Liver (tissue), 9 donors: ENCODE results near the gene MAGI1. TPM values are rescaled to one million over a fixed set of nuclear protein-coding genes. Genes with fewer than 3 reads are reported as not detected.

Source experiments
- DNase-seq: peaks from one replicate; pipeline ENCODE4 v3.0.0-alpha.2; 2017; ENCODE audit warnings: low spot score
- H3K27ac ChIP-seq, 2 donors: one replicate each; pipeline ENCODE4 v1.7.0; 2013; ENCODE audit warnings: inconsistent platforms in 2 of 2, low read length in 2 of 2, control low read depth in 1 of 2, low read depth in 1 of 2, mild to moderate bottlenecking in 1 of 2
- H3K27me3 ChIP-seq, 4 donors: one replicate each; pipeline versions ENCODE4 v1.6.1 to v1.7.0; 2013; ENCODE audit warnings: low read length in 3 of 4, inconsistent platforms in 1 of 4, mild to moderate bottlenecking in 1 of 4, moderate library complexity in 1 of 4; ENCODE audit not compliant: control insufficient read depth in 4 of 4, insufficient read depth in 4 of 4
- H3K36me3 ChIP-seq, 4 donors: one replicate each; pipeline versions ENCODE4 v1.6.1 to v1.7.0; 2013; ENCODE audit warnings: low read length in 3 of 4, mild to moderate bottlenecking in 3 of 4, low read depth in 1 of 4, moderate library complexity in 1 of 4; ENCODE audit not compliant: control insufficient read depth in 4 of 4, insufficient read depth in 3 of 4
- H3K4me1 ChIP-seq, 4 donors: one replicate each; pipeline versions ENCODE4 v1.6.1 to v1.7.0; 2013; ENCODE audit warnings: low read length in 3 of 4, mild to moderate bottlenecking in 3 of 4, moderate library complexity in 1 of 4; ENCODE audit not compliant: control insufficient read depth in 4 of 4, insufficient read depth in 4 of 4
- H3K4me3 ChIP-seq, 3 donors: one replicate each; pipeline versions ENCODE4 v1.6.1 to v1.7.0; 2013; ENCODE audit warnings: low read length in 3 of 3, control low read depth in 1 of 3, low read depth in 1 of 3, mild to moderate bottlenecking in 1 of 3
- H3K9ac ChIP-seq, 2 donors: one replicate each; pipeline ENCODE4 v1.7.0; 2013; ENCODE audit warnings: low read length in 2 of 2, mild to moderate bottlenecking in 2 of 2, moderate library complexity in 2 of 2, control low read depth in 1 of 2, low read depth in 1 of 2
- H3K9me3 ChIP-seq, 4 donors: one replicate each; pipeline versions ENCODE4 v1.6.1 to v1.7.0; 2013; ENCODE audit warnings: low read length in 3 of 4; ENCODE audit not compliant: control insufficient read depth in 4 of 4
- ATF3 ChIP-seq: IDR thresholded peaks from 2 replicates; pipeline ENCODE4 v1.6.1; 2016; ENCODE audit warnings: antibody characterized with exemption
- CTCF ChIP-seq: fragments of 150-350 bp; IDR thresholded peaks from 2 replicates; pipeline ENCODE4 v1.5.1; 2017; ENCODE audit warnings: improper control_type of control experiment, low read depth, low read length; ENCODE audit not compliant: missing input control
- EGR1 ChIP-seq, 2 donors: IDR thresholded peaks; 2 replicates each; pipeline ENCODE4 v1.6.1; 2016 to 2018; ENCODE audit warnings: antibody characterized with exemption in 2 of 2, low read depth in 2 of 2
- FOXA1 ChIP-seq: IDR thresholded peaks from 2 replicates; pipeline ENCODE4 v1.6.1; 2016; ENCODE audit warnings: antibody characterized with exemption
- FOXA2 ChIP-seq: IDR thresholded peaks from 2 replicates; pipeline ENCODE4 v1.6.1; 2016; ENCODE audit warnings: antibody characterized with exemption
- GABPA ChIP-seq, 2 donors: IDR thresholded peaks in 1 of 2; conservative IDR thresholded peaks in 1 of 2; 2 replicates each; pipeline ENCODE4 v1.6.1; 2016; ENCODE audit warnings: antibody characterized with exemption in 2 of 2, mild to moderate bottlenecking in 1 of 2, moderate library complexity in 1 of 2
- HNF4A ChIP-seq, 2 donors: conservative IDR thresholded peaks; 2 replicates each; pipeline ENCODE4 v1.6.1; 2016; ENCODE audit warnings: antibody characterized with exemption in 2 of 2, mild to moderate bottlenecking in 2 of 2
- HNF4G ChIP-seq: IDR thresholded peaks from 2 replicates; pipeline ENCODE4 v1.6.1; 2016; ENCODE audit warnings: antibody characterized with exemption
- JUND ChIP-seq, 2 donors: IDR thresholded peaks; 2 replicates each; pipeline ENCODE4 v1.6.1; 2016; ENCODE audit warnings: antibody characterized with exemption in 2 of 2
- MAX ChIP-seq: IDR thresholded peaks from 2 replicates; pipeline ENCODE4 v1.6.1; 2016; ENCODE audit warnings: antibody characterized with exemption
- NR2F2 ChIP-seq: IDR thresholded peaks from 2 replicates; pipeline ENCODE4 v1.6.1; 2016; ENCODE audit warnings: antibody characterized with exemption
- REST ChIP-seq: IDR thresholded peaks from 2 replicates; pipeline ENCODE4 v1.6.1; 2016; ENCODE audit warnings: antibody characterized with exemption, mild to moderate bottlenecking
- RXRA ChIP-seq, 2 donors: IDR thresholded peaks; 2 replicates each; pipeline ENCODE4 v1.6.1; 2017 to 2018; ENCODE audit warnings: antibody characterized with exemption in 2 of 2, mild to moderate bottlenecking in 1 of 2
- SP1 ChIP-seq: IDR thresholded peaks from 2 replicates; pipeline ENCODE4 v1.6.1; 2018; ENCODE audit warnings: antibody characterized with exemption, mild to moderate bottlenecking
- TAF1 ChIP-seq: conservative IDR thresholded peaks from 2 replicates; pipeline ENCODE4 v1.6.1; 2016; ENCODE audit warnings: antibody characterized with exemption, mild to moderate bottlenecking
- YY1 ChIP-seq: IDR thresholded peaks from 2 replicates; pipeline ENCODE4 v1.6.1; 2016; ENCODE audit warnings: antibody characterized with exemption, mild to moderate bottlenecking
- ZBTB33 ChIP-seq: IDR thresholded peaks from 2 replicates; pipeline ENCODE4 v1.6.1; 2016; ENCODE audit warnings: antibody characterized with exemption
- WGBS: extraction: QIAGEN DNeasy Blood & Tissue Kit; methylation state at CpG from one replicate; pipeline ENCODE4 v1.1.7; 2013; 5-methylcytosine and 5-hydroxymethylcytosine counted together
- polyA plus RNA-seq, 2 donors: library from polyadenylated mRNA; stranded (reverse) in 1 of 2; unstranded in 1 of 2; fragments of 200-250 nt in 1 of 2; fragments of >200 nt in 1 of 2; fragmentation: Nextera tagmentation in 1 of 2; extraction: Ambion mirVana in 1 of 2; gene quantifications; one replicate each; pipeline versions ENCODE4 v1.2.1 to v1.2.3, GENCODE V29; 2013 to 2015
- total RNA-seq, 2 donors: library from RNA; depleted of rRNA; stranded (reverse); fragments of >200 nt; gene quantifications; one replicate each; pipeline ENCODE4 v1.2.3, GENCODE V29; 2014
- donor health status: healthy.
- donor health status: healthy.
- donor health status: healthy.
- donor health status: healthy.
- donor health status: healthy.

Gene MAGI1
- total and polyA plus RNA-seq, 4 donors = 9.6 to 68.8 (median 14.0) TPM

- no peak overlapping the region for H3K4me3 ChIP-seq
- no peak overlapping the region for H3K27ac ChIP-seq
- no peak for TF ChIP-seq GABPA (IDR thresholded peaks at IDR 0.05 in 1 of 2, conservative IDR thresholded peaks at IDR 0.05 in 1 of 2)
- no peak for TF ChIP-seq SP1
- no peak for TF ChIP-seq REST
- TF ChIP-seq JUND (IDR thresholded peaks at IDR 0.05) = no peak
- TF ChIP-seq EGR1 (IDR thresholded peaks at IDR 0.05; ENCODE audit: low read depth in 2 of 2) = no peak
- no peak for TF ChIP-seq YY1
- no peak for TF ChIP-seq ATF3
- TF ChIP-seq CTCF = no peak
- TF ChIP-seq HNF4A (conservative IDR thresholded peaks at IDR 0.05) = no peak
- TF ChIP-seq NR2F2 = no peak
- no peak for TF ChIP-seq HNF4G
- TF ChIP-seq RXRA (IDR thresholded peaks at IDR 0.05) = no peak
- no peak for TF ChIP-seq MAX
- no peak for TF ChIP-seq FOXA1
- no peak for TF ChIP-seq FOXA2
- TF ChIP-seq ZBTB33 = no peak
- no peak overlapping the region for H3K9ac ChIP-seq
- H3K27me3 ChIP-seq = no peaks in the 10 kb centered on the region
- H3K36me3 ChIP-seq = no peaks in the 10 kb centered on the region
- DNase-seq = no peak
- H3K9me3 ChIP-seq = no peaks in the 10 kb centered on the region
- H3K4me1 ChIP-seq = peaks cover 0 to 10% (median 2%) of the 10 kb centered on the region in 4 donors
- 94% methylated on average over 6 of the region's 6 CpGs for WGBS
Observed at GRCh38 chr3:65659396-65659795, 379.3 kb downstream of the MAGI1 start.

GRCh38 chr3:65658401-65658800, 380.3 kb downstream of the MAGI1 start:
- Histone ChIP-seq H3K27ac (no peak overlapping the region), H3K27me3 (no peaks in the 10 kb centered on the region), H3K9ac (no peak overlapping the region), H3K4me3 (no peak overlapping the region), H3K9me3 (no peaks in the 10 kb centered on the region), H3K36me3 (no peaks in the 10 kb centered on the region), H3K4me1 (peaks cover 0 to 10% (median 2%) of the 10 kb centered on the region in 4 donors)
- WGBS = 90% methylated on average over 2 of the region's 2 CpGs
- no peak for DNase-seq
- no peak for TF ChIP-seq HNF4G
- TF ChIP-seq SP1 = no peak
- TF ChIP-seq FOXA1 = no peak
- TF ChIP-seq ZBTB33 = no peak
- TF ChIP-seq RXRA (IDR thresholded peaks at IDR 0.05) = no peak
- TF ChIP-seq JUND (IDR thresholded peaks at IDR 0.05) = no peak
- TF ChIP-seq HNF4A (conservative IDR thresholded peaks at IDR 0.05) = no peak
- no peak for TF ChIP-seq REST
- TF ChIP-seq YY1 = no peak
- TF ChIP-seq NR2F2 = no peak
- no peak for TF ChIP-seq TAF1
- no peak for TF ChIP-seq FOXA2
- no peak for TF ChIP-seq MAX
